MM.1S (cell line): ENCODE data around the gene IMMP2L.

ENCODE experiments used
- DNase-seq: peaks from one replicate; pipeline ENCODE4 v3.0.0-alpha.2; 2015
- H2AFZ ChIP-seq: fragments of 300-600 bp; sonication (generic); 2 replicates; pipeline ENCODE4 v1.6.0; 2016; ENCODE audit warnings: antibody characterized with exemption, low read length
- H3F3A ChIP-seq: fragments of 300-600 bp; sonication (generic); 2 replicates; pipeline ENCODE4 v1.6.1; 2016; ENCODE audit warnings: mild to moderate bottlenecking, antibody characterized with exemption, low read length, moderate library complexity, mixed read lengths; ENCODE audit not compliant: insufficient read depth
- H3K27ac ChIP-seq: fragments of 300-600 bp; sonication (generic); 2 replicates; pipeline ENCODE4 v1.5.1; 2016; ENCODE audit warnings: mild to moderate bottlenecking, low read length
- H3K27me3 ChIP-seq: fragments of 300-600 bp; sonication (generic); replicated peaks from 2 replicates; pipeline ENCODE4 v1.6.0; 2016; ENCODE audit warnings: low read length; ENCODE audit not compliant: insufficient read depth
- H3K36me3 ChIP-seq: fragments of 300-600 bp; sonication (generic); replicated peaks from 2 replicates; pipeline ENCODE4 v1.6.1; 2016; ENCODE audit warnings: mild to moderate bottlenecking, low read length, mixed read lengths; ENCODE audit not compliant: insufficient read depth
- H3K4me1 ChIP-seq: fragments of 300-600 bp; sonication (generic); 2 replicates; pipeline ENCODE4 v1.6.1; 2016; ENCODE audit warnings: low read length, mixed read lengths
- H3K4me2 ChIP-seq: fragments of 300-600 bp; sonication (generic); 2 replicates; pipeline ENCODE4 v1.6.0; 2016; ENCODE audit warnings: low read depth, low read length
- H3K4me3 ChIP-seq: fragments of 300-600 bp; sonication (generic); 2 replicates; pipeline ENCODE4 v1.5.1; 2016; ENCODE audit warnings: low read length, mixed read lengths
- H3K79me2 ChIP-seq: fragments of 300-600 bp; sonication (generic); 2 replicates; pipeline ENCODE4 v1.6.1; 2016; ENCODE audit warnings: mixed run types, low read length, mixed read lengths
- H3K9ac ChIP-seq: fragments of 300-600 bp; sonication (generic); 2 replicates; pipeline ENCODE4 v1.6.1; 2016; ENCODE audit warnings: low read length, mixed read lengths
- H3K9me2 ChIP-seq: fragments of 300-600 bp; sonication (generic); replicated peaks from 2 replicates; pipeline ENCODE4 v1.6.1; 2016; ENCODE audit warnings: mild to moderate bottlenecking, low read length, mixed read lengths; ENCODE audit not compliant: insufficient read depth
- H3K9me3 ChIP-seq: fragments of 300-600 bp; sonication (generic); replicated peaks from 2 replicates; pipeline ENCODE4 v1.6.1; 2016; ENCODE audit warnings: mild to moderate bottlenecking, low read length, mixed read lengths; ENCODE audit not compliant: insufficient read depth
- H4K20me1 ChIP-seq: fragments of 300-600 bp; sonication (generic); 2 replicates; pipeline ENCODE4 v1.6.1; 2016; ENCODE audit warnings: mild to moderate bottlenecking, low read length, moderate library complexity, mixed read lengths; ENCODE audit not compliant: insufficient read depth
- CTCF ChIP-seq: fragments of 300-600 bp; sonication (generic); IDR thresholded peaks from 2 replicates; pipeline ENCODE4 v1.5.1; 2016; ENCODE audit warnings: antibody characterized with exemption, low read length, mixed read lengths
- EZH2 ChIP-seq: fragments of 300-600 bp; sonication (generic); optimal IDR thresholded peaks from 2 replicates; pipeline ENCODE3; 2017; ENCODE audit warnings: low read depth, mild to moderate bottlenecking, antibody characterized with exemption, low read length, mixed read lengths
- EZH2phosphoT487 ChIP-seq: fragments of 300-600 bp; sonication (generic); IDR thresholded peaks from 2 replicates; pipeline ENCODE4 v1.6.1; 2018; ENCODE audit warnings: antibody characterized with exemption, low read length

The IMMP2L gene

GRCh38 chr7:111091593-111092358, 470.5 kb downstream of the IMMP2L start:
- peak overlapping the region; percentile 4; the same call in 1 of the 2 replicates for H3K9ac ChIP-seq
- H3K79me2 ChIP-seq: no peaks in the 10 kb centered on the region
- no peak for DNase-seq
- no peaks in the 10 kb centered on the region for H3K9me2 ChIP-seq
- peak overlapping the region; percentile 63; the same call in 1 of the 2 replicates for H3K27ac ChIP-seq
- peak overlapping the region; percentile 56 for H3K4me2 ChIP-seq
- no peaks in the 10 kb centered on the region for H4K20me1 ChIP-seq
- H3K36me3 ChIP-seq: no peaks in the 10 kb centered on the region
- H3K4me3 ChIP-seq: peak overlapping the region; percentile 36
- no peak for TF ChIP-seq EZH2
- TF ChIP-seq EZH2phosphoT487: no peak
- no peak for TF ChIP-seq CTCF
- no peaks in the 10 kb centered on the region for H3K27me3 ChIP-seq
- peaks cover 18% of the 10 kb centered on the region for H3F3A ChIP-seq
- peaks cover 40% of the 10 kb centered on the region for H3K4me1 ChIP-seq
- H3K9me3 ChIP-seq: no peaks in the 10 kb centered on the region
- peak overlapping the region; percentile 22; the same call in 1 of the 2 replicates for H2AFZ ChIP-seq

GRCh38 chr7:111090846-111091245, 471.4 kb downstream of the IMMP2L start, which contains the start of gene LRRN3:
TSS of gene LRRN3 (plus strand) at chr7:111091127. CDS start at chr7:111122773, 31,646 bp downstream.
- H3K27me3 ChIP-seq: no peaks in the 10 kb centered on the region
- peak within 1 kb of the TSS; percentile 36; the same call in 1 of the 2 replicates for H3K4me3 ChIP-seq
- no peak for TF ChIP-seq EZH2phosphoT487
- no peak for TF ChIP-seq CTCF
- TF ChIP-seq EZH2: no peak
- H3K9me3 ChIP-seq: no peaks in the 10 kb centered on the region
- peak within 1 kb of the TSS; percentile 63; the same call in 1 of the 2 replicates for H3K27ac ChIP-seq
- H3F3A ChIP-seq: peaks cover 18% of the 10 kb centered on the region
- H3K9me2 ChIP-seq: no peaks in the 10 kb centered on the region
- H3K36me3 ChIP-seq: no peaks in the 10 kb centered on the region
- 0 out of 2 replicates have a peak within 1 kb of the TSS, but pooled peaks have one; percentile 22 for H2AFZ ChIP-seq
- DNase-seq: no peak
- H4K20me1 ChIP-seq: no peaks in the 10 kb centered on the region
- peak within 1 kb of the TSS; percentile 56 for H3K4me2 ChIP-seq
- peaks cover 40% of the 10 kb centered on the region for H3K4me1 ChIP-seq
- no peaks in the 10 kb centered on the region for H3K79me2 ChIP-seq
- peak within 1 kb of the TSS; percentile 4; the same call in 1 of the 2 replicates for H3K9ac ChIP-seq

GRCh38 chr7:111089822-111090426, 472.4 kb downstream of the IMMP2L start:
- no peaks in the 10 kb centered on the region for H3K9me3 ChIP-seq
- H3K27me3 ChIP-seq: no peaks in the 10 kb centered on the region
- no peak overlapping the region for H3K4me2 ChIP-seq
- H3K27ac ChIP-seq: no peak overlapping the region
- no peaks in the 10 kb centered on the region for H4K20me1 ChIP-seq
- no peak overlapping the region for H3K9ac ChIP-seq
- DNase-seq: peak; percentile 83
- H3K4me1 ChIP-seq: peaks cover 48% of the 10 kb centered on the region
- no peaks in the 10 kb centered on the region for H3K9me2 ChIP-seq
- H3K4me3 ChIP-seq: no peak overlapping the region
- peaks cover 18% of the 10 kb centered on the region for H3F3A ChIP-seq
- H2AFZ ChIP-seq: no peak overlapping the region
- H3K79me2 ChIP-seq: no peaks in the 10 kb centered on the region
- H3K36me3 ChIP-seq: no peaks in the 10 kb centered on the region
- TF ChIP-seq CTCF (peak; percentile 86), EZH2phosphoT487 (no peak)
